Thyroid gland (tissue), 4 donors: ENCODE data around the gene OR2Y1.

ENCODE experiments used
- POLR2A ChIP-seq, 2 donors: fragments of 450-650 bp; IDR thresholded peaks; one replicate each; pipeline ENCODE4 v1.6.1; 2017; ENCODE audit warnings: antibody characterized with exemption in 2 of 2, mild to moderate bottlenecking in 2 of 2, moderate library complexity in 1 of 2
- TF ChIP-seq, protein P1 (sequence below), 6 experiments: fragments of 200-600 bp in 3 of 6; fragments of 450-650 bp in 3 of 6; sonication (generic) in 3 of 6; IDR thresholded peaks; one replicate each; pipeline ENCODE4 v1.5.1; 2016 to 2019; ENCODE audit warnings: antibody characterized with exemption in 6 of 6, mild to moderate bottlenecking in 2 of 6, inconsistent platforms in 1 of 6, moderate library complexity in 1 of 6

DNA sequence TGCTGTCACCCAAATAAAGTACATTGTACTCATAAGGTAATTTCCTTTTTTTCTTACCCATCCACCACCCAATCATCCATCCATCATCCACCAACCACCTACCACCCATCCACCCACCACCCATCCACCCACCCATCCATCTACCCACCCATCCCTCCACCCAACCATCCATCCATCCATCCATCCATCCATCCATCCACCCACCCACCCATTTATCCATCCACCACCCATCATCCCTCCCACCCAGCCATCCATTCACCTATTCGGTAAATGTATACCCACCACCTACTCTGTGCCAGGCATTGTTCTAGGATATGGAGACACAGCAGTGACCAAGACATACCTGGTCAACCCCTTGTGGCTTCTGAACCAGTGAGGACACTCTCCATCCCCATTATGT, 37.6 kb upstream of the OR2Y1 start:
- TF ChIP-seq, protein P1, sequence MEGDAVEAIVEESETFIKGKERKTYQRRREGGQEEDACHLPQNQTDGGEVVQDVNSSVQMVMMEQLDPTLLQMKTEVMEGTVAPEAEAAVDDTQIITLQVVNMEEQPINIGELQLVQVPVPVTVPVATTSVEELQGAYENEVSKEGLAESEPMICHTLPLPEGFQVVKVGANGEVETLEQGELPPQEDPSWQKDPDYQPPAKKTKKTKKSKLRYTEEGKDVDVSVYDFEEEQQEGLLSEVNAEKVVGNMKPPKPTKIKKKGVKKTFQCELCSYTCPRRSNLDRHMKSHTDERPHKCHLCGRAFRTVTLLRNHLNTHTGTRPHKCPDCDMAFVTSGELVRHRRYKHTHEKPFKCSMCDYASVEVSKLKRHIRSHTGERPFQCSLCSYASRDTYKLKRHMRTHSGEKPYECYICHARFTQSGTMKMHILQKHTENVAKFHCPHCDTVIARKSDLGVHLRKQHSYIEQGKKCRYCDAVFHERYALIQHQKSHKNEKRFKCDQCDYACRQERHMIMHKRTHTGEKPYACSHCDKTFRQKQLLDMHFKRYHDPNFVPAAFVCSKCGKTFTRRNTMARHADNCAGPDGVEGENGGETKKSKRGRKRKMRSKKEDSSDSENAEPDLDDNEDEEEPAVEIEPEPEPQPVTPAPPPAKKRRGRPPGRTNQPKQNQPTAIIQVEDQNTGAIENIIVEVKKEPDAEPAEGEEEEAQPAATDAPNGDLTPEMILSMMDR (IDR thresholded peaks at IDR 0.05) = no peak
- no peak for TF ChIP-seq POLR2A (IDR thresholded peaks at IDR 0.05)
